Testis (tissue), 2 donors: ENCODE results near the gene SLC66A1.

Experiments used
- POLR2A ChIP-seq: fragments of 450-650 bp; IDR thresholded peaks from one replicate; pipeline ENCODE4 v1.6.1; 2017; ENCODE audit warnings: antibody characterized with exemption, mild to moderate bottlenecking, moderate library complexity
- TF ChIP-seq, protein P1 (sequence below), 3 experiments: fragments of 450-650 bp in 2 of 3; fragments of 200-600 bp in 1 of 3; sonication (generic) in 1 of 3; IDR thresholded peaks; one replicate each; pipeline ENCODE4 v1.5.1; 2016 to 2019; ENCODE audit warnings: antibody characterized with exemption in 3 of 3, mild to moderate bottlenecking in 2 of 3, moderate library complexity in 1 of 3

- TF ChIP-seq, protein P1, sequence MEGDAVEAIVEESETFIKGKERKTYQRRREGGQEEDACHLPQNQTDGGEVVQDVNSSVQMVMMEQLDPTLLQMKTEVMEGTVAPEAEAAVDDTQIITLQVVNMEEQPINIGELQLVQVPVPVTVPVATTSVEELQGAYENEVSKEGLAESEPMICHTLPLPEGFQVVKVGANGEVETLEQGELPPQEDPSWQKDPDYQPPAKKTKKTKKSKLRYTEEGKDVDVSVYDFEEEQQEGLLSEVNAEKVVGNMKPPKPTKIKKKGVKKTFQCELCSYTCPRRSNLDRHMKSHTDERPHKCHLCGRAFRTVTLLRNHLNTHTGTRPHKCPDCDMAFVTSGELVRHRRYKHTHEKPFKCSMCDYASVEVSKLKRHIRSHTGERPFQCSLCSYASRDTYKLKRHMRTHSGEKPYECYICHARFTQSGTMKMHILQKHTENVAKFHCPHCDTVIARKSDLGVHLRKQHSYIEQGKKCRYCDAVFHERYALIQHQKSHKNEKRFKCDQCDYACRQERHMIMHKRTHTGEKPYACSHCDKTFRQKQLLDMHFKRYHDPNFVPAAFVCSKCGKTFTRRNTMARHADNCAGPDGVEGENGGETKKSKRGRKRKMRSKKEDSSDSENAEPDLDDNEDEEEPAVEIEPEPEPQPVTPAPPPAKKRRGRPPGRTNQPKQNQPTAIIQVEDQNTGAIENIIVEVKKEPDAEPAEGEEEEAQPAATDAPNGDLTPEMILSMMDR (IDR thresholded peaks at IDR 0.05) = no peak
- TF ChIP-seq POLR2A = no peak
Measured at GRCh38 chr1:19350566-19350965, 38.4 kb downstream of the SLC66A1 start.
